ENCODE measurements around the gene GMPR2.

Gene GMPR2

DNA sequence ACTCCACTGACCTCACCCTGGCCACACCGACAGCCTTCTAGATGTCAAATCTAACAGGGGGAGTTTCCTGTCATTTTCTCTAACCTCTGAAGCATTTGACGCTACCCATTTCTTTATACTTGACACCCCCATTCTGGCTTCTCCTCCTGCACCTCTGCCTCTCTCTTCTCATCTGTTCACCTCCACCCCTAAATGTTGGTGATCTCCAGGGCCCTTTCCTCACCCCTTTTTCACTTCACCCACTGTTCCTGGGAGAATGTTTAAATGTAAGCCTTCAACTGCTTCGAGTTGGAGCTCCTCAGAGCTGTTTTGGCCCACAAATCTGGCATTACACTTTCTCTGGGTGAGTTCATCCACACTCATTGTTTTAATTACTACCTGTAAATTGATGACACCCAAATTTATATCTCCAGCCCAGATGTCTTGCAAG lies 39.1 kb downstream of the GMPR2 start:
- Histone ChIP-seq H3K27me3 (ENCODE audit: insufficient read depth, poor library complexity, severe bottlenecking) (no peaks in the 10 kb centered on the region), H3K4me3 (replicated peaks; ENCODE audit: insufficient read depth, low read length) (peak overlapping the region; percentile 71), H3K27ac (replicated peaks) (peak overlapping the region; percentile 97)
- TF ChIP-seq, protein P1, sequence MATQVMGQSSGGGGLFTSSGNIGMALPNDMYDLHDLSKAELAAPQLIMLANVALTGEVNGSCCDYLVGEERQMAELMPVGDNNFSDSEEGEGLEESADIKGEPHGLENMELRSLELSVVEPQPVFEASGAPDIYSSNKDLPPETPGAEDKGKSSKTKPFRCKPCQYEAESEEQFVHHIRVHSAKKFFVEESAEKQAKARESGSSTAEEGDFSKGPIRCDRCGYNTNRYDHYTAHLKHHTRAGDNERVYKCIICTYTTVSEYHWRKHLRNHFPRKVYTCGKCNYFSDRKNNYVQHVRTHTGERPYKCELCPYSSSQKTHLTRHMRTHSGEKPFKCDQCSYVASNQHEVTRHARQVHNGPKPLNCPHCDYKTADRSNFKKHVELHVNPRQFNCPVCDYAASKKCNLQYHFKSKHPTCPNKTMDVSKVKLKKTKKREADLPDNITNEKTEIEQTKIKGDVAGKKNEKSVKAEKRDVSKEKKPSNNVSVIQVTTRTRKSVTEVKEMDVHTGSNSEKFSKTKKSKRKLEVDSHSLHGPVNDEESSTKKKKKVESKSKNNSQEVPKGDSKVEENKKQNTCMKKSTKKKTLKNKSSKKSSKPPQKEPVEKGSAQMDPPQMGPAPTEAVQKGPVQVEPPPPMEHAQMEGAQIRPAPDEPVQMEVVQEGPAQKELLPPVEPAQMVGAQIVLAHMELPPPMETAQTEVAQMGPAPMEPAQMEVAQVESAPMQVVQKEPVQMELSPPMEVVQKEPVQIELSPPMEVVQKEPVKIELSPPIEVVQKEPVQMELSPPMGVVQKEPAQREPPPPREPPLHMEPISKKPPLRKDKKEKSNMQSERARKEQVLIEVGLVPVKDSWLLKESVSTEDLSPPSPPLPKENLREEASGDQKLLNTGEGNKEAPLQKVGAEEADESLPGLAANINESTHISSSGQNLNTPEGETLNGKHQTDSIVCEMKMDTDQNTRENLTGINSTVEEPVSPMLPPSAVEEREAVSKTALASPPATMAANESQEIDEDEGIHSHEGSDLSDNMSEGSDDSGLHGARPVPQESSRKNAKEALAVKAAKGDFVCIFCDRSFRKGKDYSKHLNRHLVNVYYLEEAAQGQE (IDR thresholded peaks at IDR 0.05; ENCODE audit: insufficient replicate concordance, low read depth), result no peak
- TF ChIP-seq, protein P2, sequence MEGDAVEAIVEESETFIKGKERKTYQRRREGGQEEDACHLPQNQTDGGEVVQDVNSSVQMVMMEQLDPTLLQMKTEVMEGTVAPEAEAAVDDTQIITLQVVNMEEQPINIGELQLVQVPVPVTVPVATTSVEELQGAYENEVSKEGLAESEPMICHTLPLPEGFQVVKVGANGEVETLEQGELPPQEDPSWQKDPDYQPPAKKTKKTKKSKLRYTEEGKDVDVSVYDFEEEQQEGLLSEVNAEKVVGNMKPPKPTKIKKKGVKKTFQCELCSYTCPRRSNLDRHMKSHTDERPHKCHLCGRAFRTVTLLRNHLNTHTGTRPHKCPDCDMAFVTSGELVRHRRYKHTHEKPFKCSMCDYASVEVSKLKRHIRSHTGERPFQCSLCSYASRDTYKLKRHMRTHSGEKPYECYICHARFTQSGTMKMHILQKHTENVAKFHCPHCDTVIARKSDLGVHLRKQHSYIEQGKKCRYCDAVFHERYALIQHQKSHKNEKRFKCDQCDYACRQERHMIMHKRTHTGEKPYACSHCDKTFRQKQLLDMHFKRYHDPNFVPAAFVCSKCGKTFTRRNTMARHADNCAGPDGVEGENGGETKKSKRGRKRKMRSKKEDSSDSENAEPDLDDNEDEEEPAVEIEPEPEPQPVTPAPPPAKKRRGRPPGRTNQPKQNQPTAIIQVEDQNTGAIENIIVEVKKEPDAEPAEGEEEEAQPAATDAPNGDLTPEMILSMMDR (IDR thresholded peaks at IDR 0.05; ENCODE audit: insufficient read depth, low read length), result no peak
- no peak for TF ChIP-seq POLR2AphosphoS5 (IDR thresholded peaks at IDR 0.05; ENCODE audit: low read depth)
- TF ChIP-seq GABPA (IDR thresholded peaks at IDR 0.05; ENCODE audit: low read depth), result no peak
- no peak for TF ChIP-seq SPI1 (IDR thresholded peaks at IDR 0.05; ENCODE audit: borderline replicate concordance, low read depth)
- no peak for DNase-seq (ENCODE audit: low read depth in 1 of 2, low spot score in 1 of 2)

DNA sequence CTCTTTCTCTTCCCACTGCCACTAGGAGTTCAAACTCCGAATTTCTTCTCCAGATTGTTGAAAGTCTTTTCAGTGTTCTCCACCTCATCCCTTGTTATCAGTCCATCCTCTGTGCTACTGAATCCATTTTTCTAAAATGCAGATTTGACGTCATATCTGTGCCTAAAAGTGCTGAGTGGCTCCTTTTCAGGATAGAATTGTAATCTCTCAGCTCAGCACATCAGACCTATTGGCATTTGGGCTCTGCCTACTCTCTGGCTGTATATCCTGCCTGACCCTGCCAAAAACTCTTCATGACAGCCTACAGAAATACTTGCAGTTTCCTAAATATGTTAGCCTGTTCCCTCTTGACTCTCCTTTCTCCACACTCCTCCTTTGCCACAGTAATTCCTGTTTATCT lies 39.7 kb downstream of the GMPR2 start:
- no peak for DNase-seq (ENCODE audit: low read depth in 1 of 2, low spot score in 1 of 2)
- no peak for TF ChIP-seq GABPA (IDR thresholded peaks at IDR 0.05; ENCODE audit: low read depth)
- TF ChIP-seq SPI1 (IDR thresholded peaks at IDR 0.05; ENCODE audit: borderline replicate concordance, low read depth), result no peak
- no peak for TF ChIP-seq POLR2AphosphoS5 (IDR thresholded peaks at IDR 0.05; ENCODE audit: low read depth)
- TF ChIP-seq, protein P2 (IDR thresholded peaks at IDR 0.05; ENCODE audit: insufficient read depth, low read length), result no peak
- TF ChIP-seq, protein P1 (IDR thresholded peaks at IDR 0.05; ENCODE audit: insufficient replicate concordance, low read depth), result no peak
- Histone ChIP-seq H3K27ac (replicated peaks) (no peak overlapping the region; the same call in 1 of the 2 replicates), H3K27me3 (ENCODE audit: insufficient read depth, poor library complexity, severe bottlenecking) (no peaks in the 10 kb centered on the region), H3K4me3 (replicated peaks; ENCODE audit: insufficient read depth, low read length) (no peak overlapping the region)

DNA sequence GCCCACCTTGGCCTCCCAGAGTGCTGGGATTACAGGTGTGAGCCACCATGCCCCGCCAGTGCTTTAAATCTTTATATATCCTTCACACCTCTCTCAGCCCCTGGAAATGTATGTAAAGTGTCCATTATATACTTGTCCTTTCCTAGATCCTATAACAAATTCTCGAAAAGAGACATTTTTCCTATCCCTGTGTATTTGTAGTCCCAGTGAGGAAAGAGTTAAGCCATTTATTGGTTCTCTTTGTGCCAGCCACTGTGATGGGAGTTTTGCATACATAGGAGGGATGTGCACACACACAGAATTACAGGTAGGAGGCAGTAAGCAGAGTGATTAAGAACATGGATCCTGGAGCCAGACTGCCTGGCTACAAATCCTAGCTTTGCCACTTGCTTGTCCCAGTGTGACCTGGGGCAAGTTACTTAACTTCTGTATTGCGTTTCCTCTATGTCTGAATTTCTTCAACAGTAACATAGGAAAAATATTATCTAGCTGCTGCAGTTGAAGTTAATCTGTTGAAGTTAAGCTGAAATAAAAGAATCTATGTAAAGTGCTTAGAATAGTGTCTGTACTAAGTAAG lies 40.8 kb downstream of the GMPR2 start:
- no peaks in the 10 kb centered on the region for H3K27me3 ChIP-seq (ENCODE audit: insufficient read depth, poor library complexity, severe bottlenecking)
- H3K27ac ChIP-seq (replicated peaks), result peak overlapping the region; percentile 31
- no peak overlapping the region for H3K4me3 ChIP-seq (replicated peaks; ENCODE audit: insufficient read depth, low read length)
- no peak for TF ChIP-seq SPI1 (IDR thresholded peaks at IDR 0.05; ENCODE audit: borderline replicate concordance, low read depth)
- TF ChIP-seq, protein P1 (IDR thresholded peaks at IDR 0.05; ENCODE audit: insufficient replicate concordance, low read depth), result no peak
- peak; percentile 28 to 72 for DNase-seq (ENCODE audit: low read depth in 1 of 2, low spot score in 1 of 2)

All from HL-60 (cell line).